ENCODE results near the gene KIF5A.
A peak's percentile ranks its signal among the peaks of the same experiment; 100 is the strongest.

Gene KIF5A

GRCh38 chr12:57533108-57533507 lies 16.7 kb upstream of the KIF5A start:
- no peaks in the 10 kb centered on the region for H3K27me3 ChIP-seq (replicated peaks in 2 of 5; ENCODE audit: control insufficient read depth in 4 of 5, insufficient read depth in 5 of 5, low read length in 4 of 5)
- 96% methylated on average over 4 of the region's 8 CpGs for WGBS (ENCODE audit: insufficient coverage)
- CTCF ChIA-PET = interaction anchor here (1.1 to 3.8 kb wide), 5 partner anchors 9 to 50 kb away, joined by 3 to 14 read pairs (median 4); partner anchors contain the start of gene DCTN2
- H3K27ac ChIP-seq (ENCODE audit: insufficient read depth in 1 of 2, low read depth in 1 of 2, low read length in 2 of 2, poor library complexity in 1 of 2, severe bottlenecking in 2 of 2) = no peak overlapping the region
- H3K9me3 ChIP-seq (ENCODE audit: control extremely low read depth in 1 of 5, control insufficient read depth in 4 of 5, insufficient read depth in 2 of 5, low read depth in 1 of 5, low read length in 4 of 5) = no peaks in the 10 kb centered on the region
- POLR2A ChIA-PET = interaction anchor here (0.9 to 2.2 kb wide), 4 partner anchors 10 to 13 kb away, joined by 3 to 13 read pairs (median 3); partner anchors contain the start of genes DDIT3 and MBD6
- peaks cover 20 to 82% (median 62%) of the 10 kb centered on the region in 4 experiments for H3K36me3 ChIP-seq (ENCODE audit: control insufficient read depth in 4 of 4, insufficient read depth in 4 of 4, low read length in 3 of 4)
- H3K4me3 ChIP-seq (ENCODE audit: control insufficient read depth in 1 of 7, extremely low read depth in 1 of 7, insufficient read depth in 4 of 7, low read depth in 2 of 7, low read length in 6 of 7) = no peak overlapping the region
- no peak for DNase-seq
- H3K4me1 ChIP-seq (ENCODE audit: control extremely low read depth in 1 of 4, control insufficient read depth in 4 of 4, insufficient read depth in 4 of 4, low read length in 3 of 4) = no peaks in the 10 kb centered on the region

DNA sequence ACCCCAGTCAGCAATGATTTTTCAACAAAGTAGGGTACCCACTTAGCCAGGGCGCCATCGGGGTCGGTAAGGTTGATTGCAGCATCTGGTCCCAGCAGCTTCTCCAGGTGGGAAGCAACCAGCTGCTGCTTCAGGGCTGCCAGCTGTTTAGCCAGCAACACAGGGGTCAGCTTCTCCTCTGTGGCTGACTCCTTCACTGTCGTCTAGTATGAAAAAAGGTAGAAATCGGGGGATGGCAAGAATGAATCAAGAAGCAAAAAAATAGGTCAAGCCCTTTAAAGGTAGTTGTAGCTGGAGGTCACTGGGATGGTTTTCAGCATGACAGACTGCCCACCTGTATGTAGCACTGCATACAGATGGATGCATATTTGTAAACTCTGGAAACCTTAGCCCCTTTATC lies 15.6 kb upstream of the KIF5A start:
- H3K27ac ChIP-seq (ENCODE audit: insufficient read depth in 1 of 2, low read depth in 1 of 2, low read length in 2 of 2, poor library complexity in 1 of 2, severe bottlenecking in 2 of 2) = no peak overlapping the region
- H3K9me3 ChIP-seq (ENCODE audit: control extremely low read depth in 1 of 5, control insufficient read depth in 4 of 5, insufficient read depth in 2 of 5, low read depth in 1 of 5, low read length in 4 of 5) = no peaks in the 10 kb centered on the region
- ChIA-PET POLR2A (interaction anchor here (0.6 to 1.5 kb wide), 3 partner anchors 11 to 63 kb away, joined by 3 read pairs; partner anchors contain the start of gene MBD6), CTCF (interaction anchor here (1.2 to 3.8 kb wide), 4 partner anchors 10 to 47 kb away, joined by 3 to 14 read pairs (median 4); no protein-coding TSS in a partner anchor)
- no peaks in the 10 kb centered on the region for H3K27me3 ChIP-seq (replicated peaks in 2 of 5; ENCODE audit: control insufficient read depth in 4 of 5, insufficient read depth in 5 of 5, low read length in 4 of 5)
- peaks cover 0 to 6% (median 0%) of the 10 kb centered on the region in 4 experiments for H3K4me1 ChIP-seq (ENCODE audit: control extremely low read depth in 1 of 4, control insufficient read depth in 4 of 4, insufficient read depth in 4 of 4, low read length in 3 of 4)
- peaks cover 18 to 77% (median 56%) of the 10 kb centered on the region in 4 experiments for H3K36me3 ChIP-seq (ENCODE audit: control insufficient read depth in 4 of 4, insufficient read depth in 4 of 4, low read length in 3 of 4)
- 98% methylated on average over 5 of the region's 5 CpGs for WGBS (ENCODE audit: insufficient coverage)
- no peak for DNase-seq
- no peak overlapping the region for H3K4me3 ChIP-seq (ENCODE audit: control insufficient read depth in 1 of 7, extremely low read depth in 1 of 7, insufficient read depth in 4 of 7, low read depth in 2 of 7, low read length in 6 of 7)

- Histone ChIP-seq H3K4me1 (ENCODE audit: control extremely low read depth in 1 of 4, control insufficient read depth in 4 of 4, insufficient read depth in 4 of 4, low read length in 3 of 4) (peaks cover 0 to 11% (median 0%) of the 10 kb centered on the region in 4 experiments), H3K27ac (ENCODE audit: insufficient read depth in 1 of 2, low read depth in 1 of 2, low read length in 2 of 2, poor library complexity in 1 of 2, severe bottlenecking in 2 of 2) (no peak overlapping the region), H3K27me3 (replicated peaks in 2 of 5; ENCODE audit: control insufficient read depth in 4 of 5, insufficient read depth in 5 of 5, low read length in 4 of 5) (no peaks in the 10 kb centered on the region), H3K9me3 (ENCODE audit: control extremely low read depth in 1 of 5, control insufficient read depth in 4 of 5, insufficient read depth in 2 of 5, low read depth in 1 of 5, low read length in 4 of 5) (no peaks in the 10 kb centered on the region), H3K4me3 (ENCODE audit: control insufficient read depth in 1 of 7, extremely low read depth in 1 of 7, insufficient read depth in 4 of 7, low read depth in 2 of 7, low read length in 6 of 7) (no peak overlapping the region), H3K36me3 (ENCODE audit: control insufficient read depth in 4 of 4, insufficient read depth in 4 of 4, low read length in 3 of 4) (peaks cover 15 to 71% (median 49%) of the 10 kb centered on the region in 4 experiments)
- DNase-seq = no peak
- 92% methylated on average over 1 of the region's 3 CpGs for WGBS (ENCODE audit: insufficient coverage)
- ChIA-PET POLR2A (interaction anchor here (0.6 to 1.5 kb wide), 2 partner anchors 12 to 64 kb away, joined by 3 read pairs; partner anchors contain the start of gene MBD6), CTCF (interaction anchor here (1.2 to 3.8 kb wide), 4 partner anchors 9 to 46 kb away, joined by 3 to 14 read pairs (median 4); no protein-coding TSS in a partner anchor)
Measured at GRCh38 chr12:57534991-57535543, 14.8 kb upstream of the KIF5A start.

DNA sequence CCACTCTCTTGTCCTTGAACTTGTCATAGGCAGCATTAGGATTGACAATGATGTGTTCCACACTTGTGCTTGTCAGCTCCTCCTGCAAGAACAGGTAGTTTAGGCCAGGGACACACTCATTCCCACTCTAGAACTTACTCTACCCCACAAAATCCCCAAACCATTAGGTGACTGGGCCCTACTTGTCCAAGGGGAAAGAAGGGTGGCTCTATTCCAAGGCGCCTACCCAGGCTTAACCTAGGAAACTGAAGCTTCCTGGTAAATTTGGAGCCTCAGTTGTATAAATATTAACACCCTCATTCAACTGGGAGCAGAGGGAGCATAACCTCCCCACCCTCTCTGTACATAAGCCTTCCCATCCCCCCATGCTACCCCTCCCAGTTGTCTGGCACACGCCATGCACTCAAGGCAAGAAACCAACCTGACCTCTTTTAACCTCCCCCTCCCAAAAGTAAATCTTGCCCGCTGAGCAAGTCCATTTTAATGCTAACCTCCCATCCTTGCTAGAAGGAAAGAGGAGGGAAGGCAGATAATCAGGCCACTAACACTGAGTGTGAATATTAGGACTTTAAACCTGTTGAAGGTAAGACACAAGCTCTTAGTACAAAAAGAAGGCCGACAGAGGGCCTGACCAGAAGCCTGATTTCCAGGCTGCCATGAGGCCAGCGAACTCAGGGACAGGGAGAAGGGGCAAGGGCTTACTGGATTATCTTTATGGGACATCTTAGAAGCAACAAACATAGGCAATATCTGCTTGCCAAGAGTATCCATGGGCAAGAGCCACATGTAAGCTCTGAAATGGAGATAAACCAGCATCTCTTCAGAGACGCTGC lies 13.9 kb upstream of the KIF5A start:
- WGBS (ENCODE audit: insufficient coverage) = 64% methylated on average over 3 of the region's 6 CpGs
- no peak for DNase-seq
- Histone ChIP-seq H3K36me3 (ENCODE audit: control insufficient read depth in 4 of 4, insufficient read depth in 4 of 4, low read length in 3 of 4) (peaks cover 8 to 66% (median 45%) of the 10 kb centered on the region in 4 experiments), H3K27ac (ENCODE audit: insufficient read depth in 1 of 2, low read depth in 1 of 2, low read length in 2 of 2, poor library complexity in 1 of 2, severe bottlenecking in 2 of 2) (no peak overlapping the region), H3K9me3 (ENCODE audit: control extremely low read depth in 1 of 5, control insufficient read depth in 4 of 5, insufficient read depth in 2 of 5, low read depth in 1 of 5, low read length in 4 of 5) (no peaks in the 10 kb centered on the region), H3K4me3 (ENCODE audit: control insufficient read depth in 1 of 7, extremely low read depth in 1 of 7, insufficient read depth in 4 of 7, low read depth in 2 of 7, low read length in 6 of 7) (no peak overlapping the region), H3K4me1 (ENCODE audit: control extremely low read depth in 1 of 4, control insufficient read depth in 4 of 4, insufficient read depth in 4 of 4, low read length in 3 of 4) (peaks cover 0 to 11% (median 0%) of the 10 kb centered on the region in 4 experiments), H3K27me3 (replicated peaks in 2 of 5; ENCODE audit: control insufficient read depth in 4 of 5, insufficient read depth in 5 of 5, low read length in 4 of 5) (no peaks in the 10 kb centered on the region)
- ChIA-PET POLR2A (no interaction called here), CTCF (interaction anchor here (0.8 to 3.8 kb wide), 6 partner anchors 9 to 77 kb away, joined by 3 to 14 read pairs (median 6); no protein-coding TSS in a partner anchor)

GRCh38 chr12:57536597-57536942 lies 13.3 kb upstream of the KIF5A start:
- H3K4me3 ChIP-seq (ENCODE audit: control insufficient read depth in 1 of 7, extremely low read depth in 1 of 7, insufficient read depth in 4 of 7, low read depth in 2 of 7, low read length in 6 of 7) = no peak overlapping the region
- peaks cover 0 to 11% (median 0%) of the 10 kb centered on the region in 4 experiments for H3K4me1 ChIP-seq (ENCODE audit: control extremely low read depth in 1 of 4, control insufficient read depth in 4 of 4, insufficient read depth in 4 of 4, low read length in 3 of 4)
- ChIA-PET POLR2A (no interaction called here), CTCF (interaction anchor here (0.8 to 2.0 kb wide), 4 partner anchors 10 to 78 kb away, joined by 3 to 8 read pairs (median 6); no protein-coding TSS in a partner anchor)
- H3K27ac ChIP-seq (ENCODE audit: insufficient read depth in 1 of 2, low read depth in 1 of 2, low read length in 2 of 2, poor library complexity in 1 of 2, severe bottlenecking in 2 of 2) = no peak overlapping the region
- H3K36me3 ChIP-seq (ENCODE audit: control insufficient read depth in 4 of 4, insufficient read depth in 4 of 4, low read length in 3 of 4) = peaks cover 7 to 66% (median 49%) of the 10 kb centered on the region in 4 experiments
- H3K27me3 ChIP-seq (replicated peaks in 2 of 5; ENCODE audit: control insufficient read depth in 4 of 5, insufficient read depth in 5 of 5, low read length in 4 of 5) = no peaks in the 10 kb centered on the region
- WGBS (ENCODE audit: insufficient coverage) = 100% methylated on average over 1 of the region's 1 CpG
- DNase-seq = no peak
- no peaks in the 10 kb centered on the region for H3K9me3 ChIP-seq (ENCODE audit: control extremely low read depth in 1 of 5, control insufficient read depth in 4 of 5, insufficient read depth in 2 of 5, low read depth in 1 of 5, low read length in 4 of 5)

- H3K4me1 ChIP-seq (ENCODE audit: control extremely low read depth in 1 of 4, control insufficient read depth in 4 of 4, insufficient read depth in 4 of 4, low read length in 3 of 4) = peaks cover 0 to 22% (median 8%) of the 10 kb centered on the region in 4 experiments
- H3K27me3 ChIP-seq (replicated peaks in 2 of 5; ENCODE audit: control insufficient read depth in 4 of 5, insufficient read depth in 5 of 5, low read length in 4 of 5) = no peaks in the 10 kb centered on the region
- peaks cover 3 to 47% (median 28%) of the 10 kb centered on the region in 4 experiments for H3K36me3 ChIP-seq (ENCODE audit: control insufficient read depth in 4 of 4, insufficient read depth in 4 of 4, low read length in 3 of 4)
- no peak overlapping the region for H3K27ac ChIP-seq (ENCODE audit: insufficient read depth in 1 of 2, low read depth in 1 of 2, low read length in 2 of 2, poor library complexity in 1 of 2, severe bottlenecking in 2 of 2)
- DNase-seq = peak; percentile 52 to 86 (median 81)
- CTCF ChIA-PET = interaction anchor here (1.1 to 4.3 kb wide), 6 partner anchors 9 to 217 kb away, joined by 3 to 24 read pairs (median 6); partner anchors contain the start of gene MBD6
- H3K9me3 ChIP-seq (ENCODE audit: control extremely low read depth in 1 of 5, control insufficient read depth in 4 of 5, insufficient read depth in 2 of 5, low read depth in 1 of 5, low read length in 4 of 5) = no peaks in the 10 kb centered on the region
- WGBS (ENCODE audit: insufficient coverage) = 43% methylated on average over 4 of the region's 5 CpGs
- H3K4me3 ChIP-seq (ENCODE audit: control insufficient read depth in 1 of 7, extremely low read depth in 1 of 7, insufficient read depth in 4 of 7, low read depth in 2 of 7, low read length in 6 of 7) = no peak overlapping the region
- POLR2A ChIA-PET = interaction anchor here (0.6 to 1.7 kb wide), 3 partner anchors 19 to 164 kb away, joined by 5 to 10 read pairs (median 6); partner anchors contain the start of gene DDIT3
Measured at GRCh38 chr12:57539134-57539768, 10.6 kb upstream of the KIF5A start.

Measured in common myeloid progenitor, CD34-positive (primary cell).